A549 (cell line): Measurements from ENCODE around the gene NR2F1.

Experiments used
- CHD2 ChIP-seq: fragments of 150-350 bp; IDR thresholded peaks from 2 replicates; pipeline ENCODE4 v1.6.1; 2014; ENCODE audit warnings: low read length; ENCODE audit not compliant: partially characterized antibody
- CHD4 ChIP-seq: fragments of 200-600 bp; sonication (generic); IDR thresholded peaks from 2 replicates; pipeline ENCODE4 v1.6.1; 2016; ENCODE audit warnings: antibody characterized with exemption, mild to moderate bottlenecking, borderline replicate concordance
- CTCF ChIP-seq: fragments of >200 bp; sonication (Bioruptor Twin); formaldehyde crosslinking; IDR thresholded peaks from 3 replicates; pipeline ENCODE4 v1.5.1; 2016
- E2F6 ChIP-seq: IDR thresholded peaks from 2 replicates; pipeline ENCODE4 v1.6.1; 2012; ENCODE audit warnings: low read depth, borderline replicate concordance
- POLR2A ChIP-seq: IDR thresholded peaks from 2 replicates; pipeline ENCODE4 v1.6.1; 2012; ENCODE audit warnings: mild to moderate bottlenecking, low read length
- RARB ChIP-seq: fragments of 250-450 bp; sonication (Bioruptor Pico); IDR thresholded peaks from 2 replicates; pipeline ENCODE4 v1.8.0; 2021; ENCODE audit warnings: mild to moderate bottlenecking, moderate library complexity
- RNF2 ChIP-seq: fragments of 200-600 bp; sonication (generic); IDR thresholded peaks from 2 replicates; pipeline ENCODE4 v1.6.1; 2016; ENCODE audit warnings: low read depth, mild to moderate bottlenecking, antibody characterized with exemption, moderate library complexity, borderline replicate concordance
- TF ChIP-seq, protein P1 (sequence below): IDR thresholded peaks from 2 replicates; pipeline ENCODE4 v1.6.1; 2012
- TF ChIP-seq, protein P2 (sequence below): fragments of 450-650 bp; IDR thresholded peaks from 2 replicates; pipeline ENCODE4 v1.6.1; 2014; ENCODE audit warnings: antibody characterized with exemption

DNA sequence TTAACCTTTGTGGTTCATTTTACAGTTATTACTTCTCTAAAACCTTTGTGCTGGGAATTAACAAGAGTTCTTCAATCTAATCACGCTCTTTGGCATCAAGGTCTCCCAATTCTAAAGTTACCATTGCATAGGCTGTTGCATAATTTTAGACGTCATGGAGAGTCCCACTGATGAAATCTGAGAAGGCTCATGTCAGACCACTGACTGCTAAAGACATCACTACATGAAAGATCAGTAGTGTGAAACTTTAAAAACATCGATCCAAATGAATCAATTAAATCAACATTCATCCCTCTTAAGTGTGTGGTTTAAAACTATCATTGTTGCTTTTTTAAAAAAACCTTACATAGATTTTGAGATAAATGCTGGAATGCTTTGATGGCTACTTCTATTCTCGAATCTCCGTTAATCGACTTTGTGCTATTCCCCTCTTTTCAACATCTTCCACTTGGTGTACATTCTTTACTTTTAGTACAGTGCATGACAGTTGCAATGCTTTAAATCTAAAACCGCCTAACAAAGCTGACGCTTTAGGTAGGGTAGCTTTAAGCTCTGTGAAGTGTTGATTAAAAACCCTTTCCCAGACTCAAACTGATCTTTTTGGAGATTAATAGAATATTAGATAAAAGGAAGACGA lies 33.6 kb downstream of the NR2F1 start:
- TF ChIP-seq CTCF (no peak), POLR2A (no peak), E2F6 (no peak), RARB (CRISPR knock-in tag) (no peak), CHD4 (no peak), RNF2 (no peak), CHD2 (no peak)
- TF ChIP-seq, protein P1, sequence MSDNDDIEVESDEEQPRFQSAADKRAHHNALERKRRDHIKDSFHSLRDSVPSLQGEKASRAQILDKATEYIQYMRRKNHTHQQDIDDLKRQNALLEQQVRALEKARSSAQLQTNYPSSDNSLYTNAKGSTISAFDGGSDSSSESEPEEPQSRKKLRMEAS: no peak
- TF ChIP-seq, protein P2, sequence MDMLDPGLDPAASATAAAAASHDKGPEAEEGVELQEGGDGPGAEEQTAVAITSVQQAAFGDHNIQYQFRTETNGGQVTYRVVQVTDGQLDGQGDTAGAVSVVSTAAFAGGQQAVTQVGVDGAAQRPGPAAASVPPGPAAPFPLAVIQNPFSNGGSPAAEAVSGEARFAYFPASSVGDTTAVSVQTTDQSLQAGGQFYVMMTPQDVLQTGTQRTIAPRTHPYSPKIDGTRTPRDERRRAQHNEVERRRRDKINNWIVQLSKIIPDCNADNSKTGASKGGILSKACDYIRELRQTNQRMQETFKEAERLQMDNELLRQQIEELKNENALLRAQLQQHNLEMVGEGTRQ: no peak
